ENCODE data around the gene DAB2IP. TPM values are rescaled to one million over a fixed set of nuclear protein-coding genes. Genes with fewer than 3 reads are reported as not detected.

Gene DAB2IP
- total RNA-seq, 1 donor from 2014 or later: 104 TPM

- H3K27me3 Mint-ChIP-seq (ENCODE audit: unreplicated experiment): peaks cover 16% of the 10 kb centered on the region
- H3K36me3 Mint-ChIP-seq (ENCODE audit: low read depth, unreplicated experiment): peaks cover 4% of the 10 kb centered on the region
- no peaks in the 10 kb centered on the region for H3K9me3 Mint-ChIP-seq (ENCODE audit: unreplicated experiment)
- peaks cover 45% of the 10 kb centered on the region for H3K4me1 Mint-ChIP-seq (ENCODE audit: unreplicated experiment)
- DNase-seq (ENCODE audit: low spot score): no peak
- no peak overlapping the region for H3K4me3 Mint-ChIP-seq (ENCODE audit: unreplicated experiment)
- TF ChIP-seq CTCF (IDR thresholded peaks at IDR 0.05; ENCODE audit: unreplicated experiment): no peak
- no peak overlapping the region for H3K27ac Mint-ChIP-seq (ENCODE audit: unreplicated experiment)
Observed at GRCh38 chr9:121818016-121818661, 166.7 kb downstream of the DAB2IP start.

DNA sequence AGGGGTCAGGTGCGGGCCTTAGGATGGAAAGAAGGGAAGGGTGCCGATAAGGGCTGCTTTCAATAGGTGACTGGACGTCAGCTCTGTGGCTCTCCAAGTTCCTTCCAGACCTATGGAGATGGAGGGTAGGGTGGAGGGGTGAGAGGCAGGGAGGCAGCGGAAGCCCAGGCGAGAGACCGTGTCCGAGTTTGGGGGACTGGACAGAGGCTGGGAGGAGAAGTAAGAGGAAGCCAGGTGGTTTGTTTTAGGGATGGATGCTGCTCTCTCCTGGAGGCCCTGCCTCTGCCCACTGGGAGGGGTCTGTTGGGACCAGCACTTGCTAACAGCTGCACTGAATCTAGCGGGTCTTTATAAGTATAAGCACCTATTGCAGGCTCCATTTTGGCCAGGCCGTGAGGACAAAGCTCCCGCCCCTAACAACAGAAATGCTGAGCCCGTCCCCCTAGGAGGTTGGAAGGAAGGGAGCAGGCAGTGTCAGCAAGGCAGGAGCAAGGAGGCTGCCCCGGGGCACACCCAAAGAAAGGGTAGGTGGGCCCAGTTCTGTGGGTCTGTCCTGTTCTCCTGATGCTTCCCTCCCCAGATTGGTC lies 167.5 kb downstream of the DAB2IP start:
- no peak for TF ChIP-seq CTCF (IDR thresholded peaks at IDR 0.05; ENCODE audit: unreplicated experiment)
- no peak overlapping the region for H3K27ac Mint-ChIP-seq (ENCODE audit: unreplicated experiment)
- H3K4me3 Mint-ChIP-seq (ENCODE audit: unreplicated experiment): no peak overlapping the region
- peaks cover 48% of the 10 kb centered on the region for H3K4me1 Mint-ChIP-seq (ENCODE audit: unreplicated experiment)
- peaks cover 19% of the 10 kb centered on the region for H3K27me3 Mint-ChIP-seq (ENCODE audit: unreplicated experiment)
- H3K36me3 Mint-ChIP-seq (ENCODE audit: low read depth, unreplicated experiment): peaks cover 4% of the 10 kb centered on the region
- H3K9me3 Mint-ChIP-seq (ENCODE audit: unreplicated experiment): no peaks in the 10 kb centered on the region
- no peak for DNase-seq (ENCODE audit: low spot score)

- peaks cover 4% of the 10 kb centered on the region for H3K36me3 Mint-ChIP-seq (ENCODE audit: low read depth, unreplicated experiment)
- H3K27ac Mint-ChIP-seq (ENCODE audit: unreplicated experiment): no peak overlapping the region
- no peaks in the 10 kb centered on the region for H3K9me3 Mint-ChIP-seq (ENCODE audit: unreplicated experiment)
- DNase-seq (ENCODE audit: low spot score): no peak
- peaks cover 49% of the 10 kb centered on the region for H3K4me1 Mint-ChIP-seq (ENCODE audit: unreplicated experiment)
- peaks cover 20% of the 10 kb centered on the region for H3K27me3 Mint-ChIP-seq (ENCODE audit: unreplicated experiment)
- H3K4me3 Mint-ChIP-seq (ENCODE audit: unreplicated experiment): no peak overlapping the region
- no peak for TF ChIP-seq CTCF (IDR thresholded peaks at IDR 0.05; ENCODE audit: unreplicated experiment)
Observed at GRCh38 chr9:121819428-121820231, 168.2 kb downstream of the DAB2IP start.

DNA sequence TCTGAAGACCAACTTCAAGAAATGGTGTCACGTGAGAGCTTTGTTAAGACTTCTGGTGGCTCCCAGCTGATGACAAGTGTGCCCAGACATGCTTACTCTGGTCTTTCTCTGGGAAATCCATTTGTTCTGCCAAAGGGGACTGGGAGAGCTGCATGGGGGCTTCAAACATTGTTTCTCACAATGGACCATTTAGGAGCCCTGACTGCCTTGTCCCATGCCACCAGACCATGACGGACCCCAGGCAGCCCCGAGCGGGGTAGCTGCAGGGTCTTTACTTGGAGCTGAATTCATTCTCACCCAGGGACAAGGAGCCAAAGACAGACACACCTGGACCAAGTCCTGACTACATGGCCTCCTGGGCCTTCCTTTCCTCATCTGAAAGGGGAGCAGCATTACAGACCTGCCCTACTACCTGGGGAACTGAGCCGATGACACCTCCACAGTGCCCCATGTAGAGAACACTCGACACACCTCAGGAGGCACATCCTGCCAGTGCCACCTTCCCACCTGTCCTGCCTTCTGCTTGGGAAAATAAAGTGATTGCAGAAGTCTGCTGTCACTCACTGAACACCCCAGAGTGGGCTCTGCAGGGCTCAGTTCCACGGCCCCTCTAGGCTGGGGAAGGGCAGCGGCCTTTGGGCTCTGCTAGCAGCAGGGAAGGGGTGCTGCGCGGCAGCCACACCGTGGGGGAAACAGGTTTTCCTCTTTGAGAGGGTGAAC lies 169.0 kb downstream of the DAB2IP start:
- H3K4me3 Mint-ChIP-seq (ENCODE audit: unreplicated experiment): peak overlapping the region; percentile 51
- H3K27me3 Mint-ChIP-seq (ENCODE audit: unreplicated experiment): peaks cover 20% of the 10 kb centered on the region
- H3K4me1 Mint-ChIP-seq (ENCODE audit: unreplicated experiment): peaks cover 49% of the 10 kb centered on the region
- TF ChIP-seq CTCF (IDR thresholded peaks at IDR 0.05; ENCODE audit: unreplicated experiment): no peak
- peak overlapping the region; percentile 84 for H3K27ac Mint-ChIP-seq (ENCODE audit: unreplicated experiment)
- DNase-seq (ENCODE audit: low spot score): no peak
- H3K9me3 Mint-ChIP-seq (ENCODE audit: unreplicated experiment): no peaks in the 10 kb centered on the region
- peaks cover 4% of the 10 kb centered on the region for H3K36me3 Mint-ChIP-seq (ENCODE audit: low read depth, unreplicated experiment)

All from endothelial cell (in vitro differentiated cells).